Breast epithelium (tissue), 4 donors: ENCODE measurements around the gene MCRIP2. TPM values are rescaled to one million over a fixed set of nuclear protein-coding genes. Genes with fewer than 3 reads are reported as not detected.

Experiments used
- DNase-seq, 2 donors: peaks; one replicate each; pipeline ENCODE4 v3.0.0-alpha.2; 2019; ENCODE audit warnings: low spot score in 2 of 2
- H3K27ac ChIP-seq, 2 donors: fragments of 200-600 bp; sonication (generic) in 1 of 2; one replicate each; pipeline ENCODE4 v1.5.1; 2016 to 2019; ENCODE audit warnings: mild to moderate bottlenecking in 1 of 2
- H3K27me3 ChIP-seq, 2 donors: fragments of 200-600 bp; sonication (generic) in 1 of 2; one replicate each; pipeline versions ENCODE4 v1.5.1 to v1.6.0; 2017 to 2019; ENCODE audit warnings: control low read depth in 1 of 2, mild to moderate bottlenecking in 1 of 2
- H3K36me3 ChIP-seq: fragments of 200-600 bp; one replicate; pipeline ENCODE4 v1.5.1; 2019
- H3K4me1 ChIP-seq, 2 donors: fragments of 200-600 bp; sonication (generic); one replicate each; pipeline ENCODE4 v1.5.1; 2016 to 2019; ENCODE audit warnings: control low read depth in 1 of 2
- H3K4me3 ChIP-seq, 3 donors: fragments of 200-600 bp; sonication (generic); 1 replicate in 2 of 3; 2 replicates in 1 of 3; pipeline ENCODE4 v1.5.1; 2016 to 2019; ENCODE audit warnings: mild to moderate bottlenecking in 3 of 3, moderate library complexity in 2 of 3
- H3K9me3 ChIP-seq, 2 donors: fragments of 200-600 bp; sonication (generic) in 1 of 2; one replicate each; pipeline ENCODE4 v1.5.1; 2016 to 2019; ENCODE audit warnings: control low read depth in 1 of 2
- CTCF ChIP-seq, 3 donors: fragments of 450-650 bp; IDR thresholded peaks; one replicate each; pipeline ENCODE4 v1.5.1; 2016 to 2017; ENCODE audit warnings: antibody characterized with exemption in 3 of 3, mild to moderate bottlenecking in 3 of 3, moderate library complexity in 3 of 3
- POLR2A ChIP-seq: fragments of 450-650 bp; IDR thresholded peaks from one replicate; pipeline ENCODE4 v1.6.1; 2016; ENCODE audit warnings: antibody characterized with exemption, mild to moderate bottlenecking, moderate library complexity
- POLR2AphosphoS5 ChIP-seq, 3 donors: sonication (generic); formaldehyde crosslinking; IDR thresholded peaks; one replicate each; pipeline ENCODE4 v1.6.1; 2017; ENCODE audit warnings: antibody characterized with exemption in 3 of 3
- intact Hi-C: fragments of 100-400 bp; cut with DNase I; formaldehyde crosslinking; loops from one replicate; pipeline ENCODE4 v1.15.1; 2023; ENCODE audit warnings: low total_unique reads
- total RNA-seq, 3 donors: library from RNA; depleted of rRNA; stranded (reverse); fragments of >200 nt; gene quantifications; one replicate each; pipeline ENCODE4 v1.1.0, GENCODE V29; 2016

MCRIP2 gene
- total RNA-seq, 3 donors from 2014 or later, result 26.8 to 39.7 (median 34.9) TPM

GRCh38 chr16:624526-625070 lies 17.0 kb upstream of the MCRIP2 start:
- Histone ChIP-seq H3K36me3 (no peaks in the 10 kb centered on the region), H3K9me3 (no peaks in the 10 kb centered on the region), H3K4me1 (peaks cover 7 to 8% of the 10 kb centered on the region in 2 donors), H3K27me3 (no peaks in the 10 kb centered on the region), H3K4me3 (no peak overlapping the region), H3K27ac (no peak overlapping the region)
- TF ChIP-seq POLR2AphosphoS5 (IDR thresholded peaks at IDR 0.05) (no peak), CTCF (IDR thresholded peaks at IDR 0.05) (no peak), POLR2A (no peak)
- intact Hi-C loops, result no loop called here
- no peak for DNase-seq

- DNase-seq, result no peak
- H3K36me3 ChIP-seq, result no peaks in the 10 kb centered on the region
- no peak overlapping the region for H3K4me3 ChIP-seq
- H3K27ac ChIP-seq, result no peak overlapping the region
- H3K9me3 ChIP-seq, result no peaks in the 10 kb centered on the region
- peaks cover 7 to 13% of the 10 kb centered on the region in 2 donors for H3K4me1 ChIP-seq
- intact Hi-C loops, result no loop called here
- no peaks in the 10 kb centered on the region for H3K27me3 ChIP-seq
- TF ChIP-seq CTCF (IDR thresholded peaks at IDR 0.05) (no peak), POLR2A (no peak), POLR2AphosphoS5 (IDR thresholded peaks at IDR 0.05) (no peak)
Measured at GRCh38 chr16:625117-625976, 16.3 kb upstream of the MCRIP2 start.

GRCh38 chr16:625977-626765 lies 15.5 kb upstream of the MCRIP2 start:
- H3K4me1 ChIP-seq, result peaks cover 15 to 21% of the 10 kb centered on the region in 2 donors
- H3K9me3 ChIP-seq, result no peaks in the 10 kb centered on the region
- H3K27ac ChIP-seq, result no peak overlapping the region
- TF ChIP-seq CTCF (IDR thresholded peaks at IDR 0.05), result no peak
- no peak for TF ChIP-seq POLR2AphosphoS5 (IDR thresholded peaks at IDR 0.05)
- no peak for TF ChIP-seq POLR2A
- intact Hi-C loops, result no loop called here
- H3K27me3 ChIP-seq, result no peaks in the 10 kb centered on the region
- no peak overlapping the region for H3K4me3 ChIP-seq
- no peak for DNase-seq
- H3K36me3 ChIP-seq, result no peaks in the 10 kb centered on the region

GRCh38 chr16:626787-627453 lies 14.7 kb upstream of the MCRIP2 start:
- intact Hi-C loops, result no loop called here
- Histone ChIP-seq H3K4me3 (no peak overlapping the region), H3K27ac (no peak overlapping the region), H3K9me3 (no peaks in the 10 kb centered on the region), H3K27me3 (no peaks in the 10 kb centered on the region), H3K36me3 (no peaks in the 10 kb centered on the region), H3K4me1 (peaks cover 11 to 20% of the 10 kb centered on the region in 2 donors)
- TF ChIP-seq CTCF (IDR thresholded peaks at IDR 0.05), result no peak
- no peak for TF ChIP-seq POLR2A
- TF ChIP-seq POLR2AphosphoS5 (IDR thresholded peaks at IDR 0.05), result no peak
- no peak for DNase-seq
